UCSD-AML1 (cell line): ENCODE measurements around the gene GAS6.
"Not testable (repeated sequence)": the region's sequence is repeated elsewhere in the genome, so short reads cannot be mapped to it uniquely, and the experiment has no call there.

Experiments used
- DNase-seq: peaks from one replicate; lab custom pipeline; 2025; ENCODE audit not compliant: unreplicated experiment; lab: John Stamatoyannopoulos, UW

GAS6 gene

DNA sequence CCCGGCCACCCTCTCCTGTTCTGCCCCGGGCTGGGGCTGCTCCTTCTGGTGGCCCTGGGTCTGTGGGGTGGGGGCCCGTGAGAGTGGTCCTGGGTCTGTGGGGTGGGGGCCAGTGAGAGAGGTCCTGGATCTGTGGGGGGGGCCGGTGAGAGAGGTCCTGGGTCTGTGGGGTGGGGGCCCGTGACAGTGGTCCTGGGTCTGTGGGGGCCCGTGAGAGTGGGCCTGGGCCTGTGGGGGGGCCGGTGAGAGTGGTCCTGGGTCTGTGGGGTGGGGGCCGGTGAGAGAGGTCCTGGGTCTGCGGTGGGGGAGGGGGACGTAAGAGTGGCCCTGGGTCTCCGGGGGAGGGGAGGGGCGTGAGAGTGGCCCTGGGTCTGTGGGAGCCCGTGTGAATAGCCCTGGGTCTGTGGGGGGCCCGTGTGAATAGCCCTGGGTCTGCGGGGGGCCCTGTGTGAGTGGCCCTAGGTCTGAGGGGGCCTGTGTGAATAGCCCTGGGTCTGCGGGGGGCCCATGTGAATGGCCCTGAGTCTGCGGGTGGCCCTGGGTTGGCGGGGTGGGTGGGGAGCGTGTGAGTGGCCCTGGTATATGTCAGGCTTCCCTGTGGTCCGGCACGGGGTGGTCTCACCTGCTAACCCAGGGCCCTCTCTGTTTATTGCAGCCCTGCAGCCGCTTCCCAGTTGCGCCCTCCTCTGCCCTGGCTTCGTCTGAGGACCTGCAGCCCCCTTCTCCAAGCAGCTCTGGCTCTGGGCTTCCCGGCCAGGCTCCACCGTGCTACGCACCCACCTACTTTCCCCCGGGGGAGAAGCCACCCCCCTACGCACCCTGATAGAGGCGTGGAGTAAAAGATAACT lies 52.6 kb downstream of the GAS6 start:
- no peak for DNase-seq

DNA sequence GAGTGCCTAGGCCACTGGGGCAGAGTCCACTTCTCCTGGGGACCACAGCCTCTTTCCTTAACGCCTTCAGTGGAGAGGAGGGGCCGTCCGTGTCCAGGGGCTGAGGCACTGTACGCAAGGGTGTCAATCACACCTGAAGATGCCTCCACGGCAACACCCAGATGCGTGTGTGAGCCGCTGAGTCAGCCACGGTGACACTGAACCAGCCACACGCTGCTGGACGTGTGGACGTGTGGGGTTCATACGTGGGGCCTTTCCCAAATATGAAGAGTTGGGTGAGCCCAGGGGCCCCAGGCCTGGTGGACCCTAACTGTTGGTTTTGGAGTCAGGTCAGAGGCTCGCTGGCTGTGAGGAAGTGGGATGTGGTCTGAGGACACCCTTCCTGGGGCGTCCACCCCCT lies 53.2 kb downstream of the GAS6 start:
- DNase-seq: no peak

GRCh38 chr13:113809934-113810333 lies 53.9 kb downstream of the GAS6 start:
- DNase-seq: no peak

GRCh38 chr13:113808058-113808834 lies 55.6 kb downstream of the GAS6 start:
- no peak for DNase-seq

DNA sequence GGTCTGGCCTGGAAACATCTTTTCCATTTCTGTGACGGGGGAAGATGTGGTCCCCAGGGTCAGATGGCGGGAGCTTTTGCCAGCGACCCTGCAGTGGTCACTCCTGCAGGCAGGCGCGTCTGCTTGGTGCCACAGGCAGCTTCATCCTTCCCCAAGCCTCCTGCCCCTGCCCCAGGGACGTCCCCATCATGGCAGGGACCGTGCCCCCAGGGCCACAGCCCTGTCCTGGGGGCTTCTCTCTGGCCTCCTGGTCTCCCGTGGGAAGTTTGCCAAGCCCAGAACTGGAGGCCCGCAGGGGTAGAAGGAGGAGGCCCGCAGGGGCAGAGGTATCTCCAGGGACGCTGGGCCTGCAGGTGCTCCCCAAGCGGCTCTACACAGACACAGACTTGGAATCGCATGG lies 57.4 kb downstream of the GAS6 start:
- DNase-seq: no peak

- DNase-seq: no peak
Observed at GRCh38 chr13:113806104-113806471, 57.8 kb downstream of the GAS6 start.

GRCh38 chr13:113805431-113806103 lies 58.3 kb downstream of the GAS6 start:
- DNase-seq: no peak

DNA sequence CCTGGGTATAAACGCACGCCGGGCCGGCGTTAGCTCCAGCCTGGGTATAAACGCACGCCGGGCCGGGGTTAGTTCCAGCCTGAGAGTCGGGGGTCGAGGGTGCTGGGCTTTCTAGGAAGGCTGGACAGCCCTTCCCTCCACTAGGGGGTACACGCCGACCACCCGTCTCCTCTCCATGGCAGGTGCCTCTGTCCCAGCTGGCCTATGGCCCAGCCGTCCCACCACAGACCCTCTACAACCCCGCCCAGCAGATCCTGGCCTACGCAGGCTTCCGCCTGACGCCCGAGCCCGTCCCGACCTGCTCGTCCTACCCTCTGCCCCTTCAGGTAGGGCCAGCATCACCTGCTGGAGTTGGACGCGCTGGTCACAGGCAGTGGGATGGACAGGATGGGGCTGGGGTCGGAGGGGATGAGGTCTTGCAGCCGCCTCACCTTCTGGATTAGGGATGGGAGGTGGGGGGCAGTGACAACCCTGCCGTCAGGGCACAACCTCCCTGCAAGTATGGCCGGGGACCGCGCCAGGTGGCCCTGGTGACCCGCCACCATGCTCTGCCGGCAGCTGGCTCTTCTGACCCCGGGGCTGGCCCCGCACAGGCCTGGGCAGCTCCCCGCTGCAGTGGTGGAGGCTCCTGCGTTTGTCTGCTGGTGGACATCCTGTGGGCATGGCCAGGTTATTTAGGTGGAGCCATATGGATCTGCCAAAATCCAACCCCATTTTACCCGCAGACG lies 59.0 kb downstream of the GAS6 start:
- DNase-seq: no peak

GRCh38 chr13:113804017-113804702 lies 59.7 kb downstream of the GAS6 start:
- DNase-seq: no peak

DNA sequence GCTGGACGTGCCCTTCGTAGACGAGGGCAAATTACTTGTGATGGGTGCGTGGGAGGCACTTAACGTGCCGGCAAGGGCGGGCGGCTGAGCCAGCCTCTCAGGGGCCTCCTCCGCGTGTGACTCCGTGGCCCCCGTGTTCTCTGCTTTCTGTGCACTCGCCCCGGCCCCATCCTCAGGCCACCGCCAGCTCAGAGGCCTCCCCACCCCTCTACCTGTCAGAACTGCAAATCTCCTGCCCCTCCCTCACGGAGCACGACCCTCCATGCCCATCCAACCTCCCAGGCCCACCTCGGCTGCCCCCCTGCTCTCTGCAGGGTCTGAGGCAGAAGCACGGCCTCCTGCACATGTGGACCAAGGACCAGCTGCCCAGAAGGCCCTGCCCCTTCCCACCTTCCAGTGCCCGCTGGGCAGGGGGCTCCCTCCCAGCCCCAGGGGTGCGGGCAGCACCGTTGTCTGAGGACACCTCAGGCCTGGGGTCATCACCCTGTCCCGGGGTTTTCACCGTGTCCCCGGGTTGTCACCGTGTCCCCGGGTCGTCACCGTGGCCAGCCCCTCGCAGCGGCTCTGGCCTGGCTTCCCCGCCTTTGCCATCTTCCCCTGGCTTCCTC lies 60.4 kb downstream of the GAS6 start:
- DNase-seq: no peak

DNA sequence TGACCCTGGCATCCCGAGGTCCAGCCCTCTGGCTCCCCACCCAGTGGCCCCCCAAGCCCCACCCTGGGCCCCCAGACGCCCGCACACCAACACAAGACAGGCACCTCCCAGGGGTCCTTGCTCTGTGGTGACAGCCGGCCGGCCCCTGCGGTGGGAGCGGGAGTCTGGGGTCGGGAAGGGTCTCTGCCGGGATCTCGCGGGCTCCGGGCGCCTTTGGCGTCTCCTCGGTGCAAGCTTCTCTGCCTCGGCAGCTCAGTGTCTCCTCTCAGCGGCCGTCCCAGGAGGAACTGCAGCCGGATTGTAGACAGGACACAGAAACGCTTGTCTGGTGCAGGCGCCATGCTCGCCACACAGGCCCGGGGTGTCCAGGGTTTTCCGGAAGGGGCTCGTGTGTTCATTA lies 61.1 kb downstream of the GAS6 start:
- no peak for DNase-seq

DNA sequence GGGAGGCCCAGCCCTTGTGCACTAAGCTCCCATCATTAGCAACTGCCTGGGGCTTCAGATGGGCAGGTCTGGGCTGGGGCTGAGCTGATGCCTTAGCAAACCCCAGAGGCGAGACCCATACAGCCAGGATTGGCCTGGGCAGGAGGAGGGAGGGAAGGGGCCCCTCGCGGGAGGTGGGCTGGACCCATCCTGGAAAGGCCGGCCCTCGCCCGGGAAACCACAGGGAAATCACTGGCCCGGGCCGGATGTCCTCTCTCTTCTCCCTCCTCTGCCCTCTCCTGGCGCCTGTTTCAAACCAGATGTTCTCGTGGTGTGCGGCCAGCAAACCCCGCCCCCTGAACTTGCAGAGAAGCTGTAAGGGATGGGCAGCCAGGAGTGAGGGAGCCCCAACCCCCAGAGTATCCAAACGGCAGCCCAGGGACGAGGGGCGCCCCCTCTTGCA lies 61.8 kb downstream of the GAS6 start:
- peak; percentile 24 for DNase-seq

GRCh38 chr13:113801289-113801961 lies 62.5 kb downstream of the GAS6 start:
- DNase-seq: no peak

DNA sequence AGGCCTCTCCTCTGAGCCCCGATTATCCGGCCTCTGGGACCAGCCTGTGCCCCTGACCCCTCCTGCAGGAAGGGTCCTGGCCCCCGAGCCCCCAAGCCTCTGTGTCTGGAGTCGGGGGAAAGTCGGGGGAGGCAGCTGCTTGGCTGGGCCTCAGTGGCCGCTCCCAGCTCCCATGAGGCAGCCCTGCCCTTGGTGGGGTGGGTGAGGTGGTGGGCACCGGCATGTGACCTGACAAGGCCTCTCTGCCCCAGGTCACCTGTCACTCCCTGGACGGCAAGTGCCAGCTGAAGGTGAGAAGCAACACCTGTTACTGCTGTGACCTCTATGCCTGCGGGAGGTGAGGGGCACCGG lies 63.3 kb downstream of the GAS6 start:
- no peak for DNase-seq

- no peak for DNase-seq
Observed at GRCh38 chr13:113798200-113798811, 65.6 kb downstream of the GAS6 start.

GRCh38 chr13:113796964-113797676 lies 66.8 kb downstream of the GAS6 start:
- DNase-seq: no peak

- no peak for DNase-seq
Observed at GRCh38 chr13:113796211-113796963, 67.5 kb downstream of the GAS6 start.

DNA sequence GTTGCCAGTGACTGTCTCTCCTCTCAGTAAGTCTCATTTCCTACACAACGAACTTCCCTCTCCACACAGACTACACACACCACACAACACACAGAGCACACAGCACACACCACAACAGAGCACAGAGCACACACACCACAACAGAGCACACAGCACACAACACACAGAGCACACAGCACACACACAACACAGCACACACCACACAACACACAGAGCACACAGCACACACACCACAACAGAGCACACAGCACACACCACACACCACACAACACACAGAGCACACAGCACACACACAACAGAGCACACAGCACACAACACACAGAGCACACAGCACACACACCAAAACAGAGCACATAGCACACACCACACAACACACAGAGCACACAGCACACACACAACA lies 68.5 kb downstream of the GAS6 start:
- DNase-seq: not testable (repeated sequence)
